HG02642 (cell line): ENCODE results near the gene OR4C45.
"Not testable (repeated sequence)": the region's sequence is repeated elsewhere in the genome, so short reads cannot be mapped to it uniquely, and the experiment has no call there.

Source experiments
- ATAC-seq: cut with Tn5 transposase; IDR thresholded peaks from one replicate; pipeline ENCODE4 v1.9.1; 2021; ENCODE audit warnings: mild to moderate bottlenecking; ENCODE audit not compliant: unreplicated experiment, poor library complexity

The OR4C45 gene

DNA sequence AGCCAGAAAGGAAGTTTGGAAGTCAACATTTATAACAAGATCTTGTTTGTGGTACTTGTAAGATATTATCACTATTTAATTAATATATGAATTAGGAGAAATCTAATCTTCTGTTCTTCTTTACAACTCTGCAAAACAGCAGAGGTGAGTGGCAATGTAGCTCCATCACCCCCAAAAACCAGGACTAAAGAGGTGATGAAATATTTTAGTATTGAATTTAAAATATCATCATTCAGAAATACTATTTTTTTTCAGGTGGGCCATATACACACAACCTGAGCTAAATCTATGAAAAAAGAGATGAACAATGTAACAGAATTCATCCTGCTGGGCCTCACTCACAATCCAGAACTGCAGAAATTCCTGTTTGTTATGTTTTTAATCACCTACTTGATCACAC is at the start of gene OR4C45:
Gene OR4C45, plus strand, starts transcription at position 301 of the 400 bp plus-strand sequence.
- no peak for ATAC-seq

DNA sequence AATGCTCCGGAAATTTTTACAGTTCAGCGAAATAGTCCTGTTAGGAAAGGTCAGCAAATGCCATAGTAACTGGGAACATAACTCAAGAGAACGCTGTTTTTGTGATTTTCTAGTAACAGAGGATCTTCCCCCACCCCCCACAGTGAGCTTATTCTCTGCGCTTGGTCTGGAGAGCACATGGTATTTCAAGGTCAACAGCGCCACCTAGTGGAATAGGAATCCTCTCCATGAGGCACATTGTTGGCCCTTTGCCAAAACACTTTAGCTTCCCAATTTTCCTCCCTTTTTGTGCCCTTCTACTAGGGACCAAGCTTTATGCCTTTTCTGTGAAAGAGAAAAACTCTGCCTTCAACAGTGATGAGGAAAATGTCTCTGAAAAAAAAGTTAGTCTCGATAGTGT is 37.1 kb upstream of the OR4C45 start:
- no peak for ATAC-seq

DNA sequence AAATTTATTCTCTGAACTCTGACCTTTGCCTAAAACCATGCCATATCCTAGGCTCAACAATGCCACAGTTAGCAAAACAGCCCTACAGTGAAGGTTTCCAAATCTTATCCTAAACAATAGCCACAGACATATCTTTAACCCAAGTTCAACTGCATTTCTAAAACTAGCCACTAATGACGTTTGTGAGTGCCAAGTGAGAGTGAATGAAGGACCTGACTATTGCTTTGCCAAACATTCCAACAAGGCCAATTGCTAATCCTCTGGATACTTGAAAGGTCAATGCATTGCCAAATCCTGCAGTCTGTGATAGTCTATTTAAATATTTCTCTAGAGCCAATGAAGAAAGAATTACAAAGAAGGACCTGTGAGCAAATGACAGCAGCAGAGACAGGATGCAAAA is 2.5 kb upstream of the OR4C45 start:
- ATAC-seq, result no peak

DNA sequence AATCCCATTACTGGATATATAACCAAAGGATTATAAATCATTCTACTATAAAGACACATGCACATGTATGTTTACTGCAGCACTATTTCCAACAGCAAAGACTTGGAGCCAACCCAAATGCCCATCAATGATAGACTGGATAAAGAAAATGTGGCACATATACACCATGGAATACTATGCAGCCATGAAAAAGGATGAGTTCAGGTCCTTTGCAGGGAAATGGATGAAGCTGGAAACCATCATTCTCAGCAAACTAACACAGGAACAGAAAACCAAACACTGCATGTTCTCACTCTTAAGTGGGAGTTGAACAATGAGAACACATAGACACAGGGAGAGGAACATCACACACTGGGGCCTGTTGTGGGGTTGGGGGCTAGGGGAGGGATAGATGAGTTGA is 3.6 kb downstream of the OR4C45 start:
- ATAC-seq, result not testable (repeated sequence)

DNA sequence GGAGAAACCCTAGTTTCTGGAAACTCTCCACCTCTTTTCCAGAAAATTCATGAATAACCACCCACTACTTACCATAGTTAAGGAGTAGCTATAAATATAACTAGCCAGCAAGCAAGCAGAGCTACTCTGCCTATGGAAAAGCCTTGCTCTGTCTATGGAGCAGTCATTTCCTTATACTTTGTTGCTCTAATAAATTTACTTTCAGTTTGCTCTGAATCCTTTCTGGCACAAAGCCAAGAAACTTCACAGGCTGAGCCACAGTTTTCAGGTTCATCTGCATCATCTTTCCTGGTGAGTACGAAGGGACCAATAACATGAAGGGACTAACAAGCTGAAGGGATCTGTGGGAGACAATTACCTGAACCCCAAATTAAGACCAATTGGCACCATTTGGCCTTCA is 4.6 kb downstream of the OR4C45 start:
- ATAC-seq, result no peak

DNA sequence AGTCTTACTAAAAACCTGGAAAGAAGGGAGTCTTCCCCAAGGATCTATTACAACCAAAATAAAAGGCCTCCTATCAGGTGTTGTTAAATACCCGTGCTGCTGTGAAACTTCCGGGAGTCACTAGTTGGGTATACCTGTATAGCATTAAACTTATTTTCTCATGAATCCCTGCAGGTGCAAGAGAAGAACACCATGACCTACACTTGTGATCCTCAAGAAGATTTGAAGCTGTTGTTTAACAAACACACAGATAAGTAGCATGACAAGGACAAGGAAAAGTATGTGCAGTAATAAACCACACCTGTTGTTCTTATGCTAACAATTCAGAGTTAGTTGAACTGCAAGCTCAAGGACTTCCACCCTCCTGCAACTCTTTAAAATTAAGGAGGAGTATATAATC is 12.0 kb downstream of the OR4C45 start:
- ATAC-seq, result no peak

DNA sequence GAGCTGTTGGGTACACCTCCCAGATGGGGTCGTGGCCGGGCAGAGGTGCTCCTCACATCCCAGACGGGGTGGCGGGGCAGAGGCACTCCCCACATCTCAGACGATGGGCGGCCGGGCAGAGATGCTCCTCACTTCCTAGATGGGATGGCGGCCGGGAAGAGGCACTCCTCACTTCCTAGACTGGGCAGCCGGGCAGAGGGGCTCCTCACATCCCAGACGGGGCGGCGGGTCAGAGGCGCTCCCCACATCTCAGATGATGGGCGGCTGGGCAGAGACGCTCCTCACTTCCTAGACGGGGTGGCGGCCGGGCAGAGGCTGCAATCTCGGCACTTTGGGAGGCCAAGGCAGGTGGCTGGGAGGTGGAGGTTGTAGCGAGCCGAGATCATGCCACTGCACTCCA is 30.4 kb downstream of the OR4C45 start:
- not testable (repeated sequence) for ATAC-seq

DNA sequence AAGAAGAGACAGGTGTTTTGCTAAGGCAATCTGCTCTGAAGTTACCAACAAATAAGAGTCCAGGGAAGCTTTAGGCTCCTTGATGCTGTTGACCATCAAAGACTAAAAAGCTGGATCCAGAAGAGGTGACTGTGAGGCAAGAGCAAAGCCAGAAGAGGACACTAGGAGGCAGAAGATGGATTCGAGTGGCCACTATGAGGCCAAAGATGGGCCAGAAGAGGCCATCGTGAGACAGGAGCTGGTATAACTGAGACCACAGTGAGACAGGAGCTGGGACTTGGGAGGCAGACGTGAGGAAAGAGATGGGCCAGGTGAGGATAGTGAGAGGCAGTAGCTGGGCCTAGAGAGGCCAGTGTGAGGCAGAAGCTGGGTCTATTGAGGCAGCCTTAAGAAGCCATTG is 37.7 kb downstream of the OR4C45 start:
- no peak for ATAC-seq

DNA sequence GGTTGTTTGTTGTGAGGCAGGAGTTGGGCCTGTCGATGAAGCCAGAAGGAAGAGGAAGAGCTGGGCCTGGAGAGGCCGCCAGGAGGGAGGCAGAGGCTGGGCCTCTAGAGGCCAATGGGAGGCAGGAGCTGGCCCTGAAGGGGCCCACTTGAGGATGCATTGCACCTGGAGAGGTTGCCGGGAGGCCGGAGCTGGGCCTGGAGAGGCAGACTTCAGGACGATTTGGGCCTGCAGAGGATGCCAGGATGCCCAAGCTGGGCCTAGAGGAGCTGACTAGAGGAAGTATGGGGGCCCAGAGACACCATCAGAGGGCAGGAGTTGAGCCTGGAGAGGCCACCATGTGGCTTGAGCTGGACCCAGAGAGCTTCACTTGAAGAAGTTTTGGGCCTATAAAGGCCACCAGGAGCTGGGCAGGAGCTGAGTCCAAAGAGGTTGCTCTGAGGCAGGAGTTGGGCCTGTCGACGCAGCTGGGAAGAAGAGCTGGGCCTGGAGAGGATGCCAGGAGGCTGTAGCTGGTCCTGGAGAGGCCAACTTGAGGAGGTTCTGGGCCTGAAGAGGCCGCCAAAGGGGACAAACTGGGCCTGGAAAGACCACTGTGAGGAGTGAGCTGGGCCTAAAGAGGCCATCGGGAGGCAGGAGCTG is 39.0 kb downstream of the OR4C45 start:
- ATAC-seq, result no peak

DNA sequence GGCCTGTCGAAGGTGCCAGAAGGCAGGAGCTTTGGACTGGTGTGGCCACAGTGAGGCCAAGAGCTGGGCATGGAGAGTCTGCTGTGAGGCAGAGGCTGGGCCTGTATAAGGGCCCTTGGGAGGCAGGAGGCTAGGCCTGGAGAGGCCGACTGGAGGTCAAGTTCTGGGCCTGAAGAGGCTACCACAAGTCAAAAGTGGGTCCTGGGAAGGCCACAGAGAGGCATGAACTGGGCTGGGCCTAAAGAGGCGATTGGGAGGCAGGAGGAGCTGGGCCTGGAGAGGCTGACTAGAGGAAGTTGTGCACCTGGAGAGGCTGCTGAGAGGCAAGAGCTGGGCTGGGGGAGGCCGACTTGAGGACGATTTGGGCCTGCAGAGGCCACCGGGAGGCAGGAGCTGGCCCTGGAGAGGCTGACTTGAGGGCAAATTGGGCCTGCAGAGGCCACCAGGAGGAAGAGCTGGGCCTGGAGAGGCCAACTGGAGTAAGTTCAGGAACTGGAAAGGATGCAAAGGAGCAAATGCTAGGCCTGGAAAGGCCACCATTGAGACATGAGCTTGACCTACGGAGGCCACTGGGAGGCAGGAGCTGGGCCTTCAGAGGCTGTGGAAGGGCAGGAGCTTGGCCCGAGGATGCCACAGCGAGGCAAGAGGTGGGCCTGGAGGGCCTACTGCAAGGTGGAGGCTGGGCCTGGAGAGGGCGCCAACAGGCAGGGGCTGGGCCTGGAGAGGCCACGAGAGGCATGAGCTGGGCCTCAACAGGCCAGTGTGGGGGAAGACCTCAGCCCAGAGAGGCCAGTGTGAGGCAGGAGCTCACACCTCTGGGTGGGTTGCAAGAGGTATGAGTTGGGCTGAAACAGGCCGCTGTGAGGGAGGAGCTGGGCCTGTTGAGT is 39.8 kb downstream of the OR4C45 start:
- ATAC-seq, result no peak

DNA sequence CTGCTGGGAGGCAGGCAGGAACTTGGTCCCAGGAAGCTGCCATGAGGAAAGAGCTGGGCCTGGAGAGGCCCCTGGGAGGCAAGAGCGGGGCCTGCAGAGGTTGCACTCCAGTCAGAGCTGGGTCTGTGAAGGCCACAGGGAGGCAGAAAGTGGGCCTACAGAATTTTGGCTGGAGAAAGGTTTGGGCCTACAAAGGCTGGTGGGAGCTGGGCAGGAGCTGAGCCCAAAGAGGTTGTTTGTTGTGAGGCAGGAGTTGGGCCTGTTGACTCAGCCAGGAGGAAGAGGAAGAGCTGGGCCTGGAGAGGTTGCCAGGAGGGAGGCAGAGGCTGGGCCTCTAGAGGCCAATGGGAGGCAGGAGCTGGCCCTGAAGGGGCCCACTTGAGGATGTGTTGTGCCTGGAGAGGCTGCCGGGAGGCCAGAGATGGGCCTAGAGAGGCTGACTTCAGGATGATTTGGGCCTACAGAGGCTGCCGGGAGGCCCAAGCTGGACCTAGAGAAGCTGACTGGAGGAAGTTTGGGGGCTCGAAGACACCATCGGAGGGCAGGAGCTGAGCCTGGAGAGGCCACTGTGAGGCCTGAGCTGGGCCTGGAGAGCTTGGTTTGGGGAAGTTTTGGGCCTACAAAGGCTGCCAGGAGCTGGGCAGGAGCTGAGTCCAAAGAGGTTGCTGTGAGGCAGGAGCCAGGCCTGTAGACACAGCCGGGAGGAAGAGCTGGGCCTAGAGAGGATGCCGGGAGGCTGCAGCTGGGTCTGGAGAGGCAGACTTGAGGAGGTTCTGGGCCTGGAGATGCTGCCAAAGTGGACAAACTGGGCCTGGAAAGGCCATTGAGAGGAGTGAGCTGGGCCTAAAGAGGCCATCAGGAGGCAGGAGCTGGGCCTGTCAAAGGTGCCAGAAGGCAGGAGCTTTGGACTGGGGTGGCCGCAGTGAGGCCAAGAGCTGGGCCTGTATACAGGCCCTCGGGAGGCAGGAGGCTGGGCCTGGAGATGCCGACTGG is 40.7 kb downstream of the OR4C45 start:
- ATAC-seq, result no peak

DNA sequence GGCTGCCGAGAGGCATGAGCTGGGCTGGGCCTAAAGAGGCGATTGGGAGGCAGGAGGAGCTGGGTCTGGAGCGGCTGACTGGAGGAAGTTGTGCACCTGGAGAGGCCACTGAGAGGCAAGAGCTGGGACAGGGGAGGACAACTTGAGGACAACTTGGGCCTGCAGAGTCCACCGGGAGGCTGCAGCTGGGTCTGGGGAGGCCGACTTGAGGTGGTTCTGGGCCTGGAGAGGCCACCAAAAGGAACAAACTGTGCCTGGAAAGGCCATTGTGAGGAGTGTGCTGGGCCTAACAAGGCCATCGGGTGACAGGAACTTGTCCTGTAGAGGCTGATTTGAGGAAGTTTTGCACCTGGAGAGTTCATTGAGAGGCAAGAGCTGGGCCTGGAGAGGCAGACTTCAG is 41.5 kb downstream of the OR4C45 start:
- no peak for ATAC-seq

DNA sequence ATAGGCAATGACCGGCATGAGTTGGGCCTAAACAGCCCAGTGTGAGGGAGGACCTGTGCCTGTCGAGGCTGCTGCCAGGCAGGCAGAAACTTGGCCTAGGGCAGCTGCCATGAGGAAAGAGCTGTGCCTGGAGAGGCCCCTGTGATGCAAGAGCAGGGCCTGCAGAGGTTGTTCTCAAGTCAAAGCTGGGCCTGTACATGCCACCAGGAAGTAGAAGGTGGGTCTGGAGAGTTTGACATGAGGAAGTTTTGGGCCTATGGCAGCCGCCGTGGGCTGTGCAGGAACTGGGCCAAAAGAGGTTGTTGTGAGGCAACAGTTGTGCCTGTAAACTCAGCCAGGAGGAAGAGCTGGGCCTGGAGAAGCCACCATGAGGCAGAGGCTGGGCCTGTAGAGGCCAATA is 43.2 kb downstream of the OR4C45 start:
- no peak for ATAC-seq

DNA sequence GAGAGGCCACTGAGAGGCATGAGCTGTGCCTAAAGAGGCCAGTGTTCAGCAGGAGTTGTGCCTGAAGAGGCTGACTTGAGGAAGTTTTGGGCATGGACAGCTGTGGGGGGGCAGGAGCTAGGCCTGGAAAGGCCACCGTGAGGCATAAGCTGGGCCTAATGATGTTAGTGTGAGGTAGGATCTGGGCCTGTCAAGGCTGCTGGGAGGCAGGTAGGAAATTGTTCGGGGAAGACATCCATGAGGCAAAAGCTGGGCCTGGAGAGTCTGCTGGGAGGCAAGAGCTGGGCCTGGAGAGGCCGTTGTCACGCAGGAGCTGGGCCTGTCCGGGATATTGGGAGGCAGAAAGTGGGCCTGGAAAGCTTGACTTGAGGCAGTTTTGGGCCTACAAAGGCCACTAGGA is 44.9 kb downstream of the OR4C45 start:
- no peak for ATAC-seq

DNA sequence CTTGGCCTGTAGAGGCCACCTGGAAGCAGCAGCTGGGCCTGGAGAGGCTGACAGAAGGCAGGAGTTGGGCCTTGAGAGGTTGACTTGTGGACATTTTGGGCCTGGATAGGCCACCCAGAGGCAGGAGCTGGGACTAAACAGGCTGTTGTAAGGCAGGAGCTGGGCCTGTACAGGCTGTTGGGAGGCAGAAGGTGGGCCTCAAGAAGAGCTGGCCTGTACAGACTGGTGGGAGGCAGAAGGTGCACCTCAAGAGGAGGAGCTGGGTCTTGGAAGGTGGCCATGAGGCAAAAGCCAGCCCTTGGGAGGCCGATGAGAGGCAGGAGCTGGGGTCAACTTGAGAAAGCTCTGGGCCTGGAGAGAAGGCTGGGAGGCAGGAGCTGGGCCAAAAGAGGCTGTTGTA is 45.3 kb downstream of the OR4C45 start:
- ATAC-seq, result no peak

DNA sequence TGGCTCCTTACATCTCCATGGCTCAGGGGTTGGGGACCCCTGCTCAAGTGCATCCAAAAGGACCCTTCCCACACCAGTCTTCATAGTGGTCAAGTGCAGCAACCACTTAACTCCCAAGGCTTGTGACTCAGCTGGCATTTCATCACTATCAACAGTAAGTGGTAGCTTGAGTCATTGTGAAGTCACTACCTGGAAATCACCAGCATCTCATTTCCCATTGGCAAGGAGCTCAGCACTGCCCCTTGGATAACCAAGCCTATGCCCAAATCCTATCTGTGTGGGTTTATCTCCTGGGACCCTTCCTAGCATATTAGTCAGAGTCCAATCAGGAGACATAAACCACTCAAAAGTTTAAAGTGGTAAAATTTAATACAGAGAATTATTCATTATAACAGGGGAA is 46.3 kb downstream of the OR4C45 start:
- ATAC-seq, result not testable (repeated sequence)

DNA sequence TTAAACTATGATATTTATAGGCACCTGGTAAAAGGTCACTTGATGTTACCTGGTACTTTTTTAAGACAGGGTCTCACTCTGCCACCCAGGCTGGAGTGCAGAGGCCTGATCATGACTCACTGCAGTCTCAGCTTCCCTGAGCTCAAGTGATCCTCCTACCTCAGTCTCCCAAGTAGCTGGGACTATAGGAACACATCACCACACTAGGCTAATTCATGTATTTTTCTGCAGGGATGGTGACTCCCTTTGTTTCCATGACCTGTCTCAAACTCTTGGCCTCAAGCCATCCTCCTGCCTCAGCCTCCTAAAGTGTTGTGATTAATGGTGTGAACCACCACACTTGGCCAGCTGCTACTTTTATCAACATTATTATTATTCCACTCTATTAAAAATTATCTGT is 47.6 kb downstream of the OR4C45 start:
- no peak for ATAC-seq
